HEK293 (cell line): Measurements from ENCODE around the gene SCN1A.

Source experiments
- CTCF ChIA-PET: fragments of 350-600 bp; formaldehyde crosslinking; extraction: SDS; loops from one replicate; lab custom pipeline; 2021; ENCODE audit warnings: antibody characterized with exemption; lab: Yijun Ruan, JAX
- POLR2A ChIA-PET: fragments of 300-600 bp; formaldehyde crosslinking; extraction: SDS; loops from one replicate; lab custom pipeline; 2020; ENCODE audit warnings: antibody characterized with exemption, inconsistent platforms; lab: Yijun Ruan, JAX
- H3K27ac ChIP-seq: fragments of 200-500 bp; sonication (Bioruptor generic); 2 replicates; pipeline ENCODE4 v1.5.1; 2014; ENCODE audit warnings: low read depth, low read length, control low read depth, inconsistent platforms; ENCODE audit errors: extremely low read depth
- H3K36me3 ChIP-seq, 2 experiments: fragments of 200-500 bp in 1 of 2; sonication (Bioruptor generic) in 1 of 2; 1 replicate in 1 of 2; 2 replicates in 1 of 2; pipeline ENCODE4 v1.5.1; 2014 to 2017; ENCODE audit warnings: inconsistent platforms in 2 of 2, low read length in 2 of 2; ENCODE audit not compliant: control insufficient read depth in 2 of 2, insufficient read depth in 1 of 2
- H3K4me1 ChIP-seq: fragments of 200-500 bp; sonication (Bioruptor generic); 2 replicates; pipeline ENCODE4 v1.5.1; 2014; ENCODE audit warnings: mild to moderate bottlenecking, low read length, inconsistent platforms; ENCODE audit not compliant: control insufficient read depth, insufficient read depth
- H3K4me3 ChIP-seq: 2 replicates; pipeline ENCODE4 v1.5.1; 2011; ENCODE audit warnings: low read depth, mild to moderate bottlenecking, control low read depth, low read length, moderate library complexity
- H3K9me3 ChIP-seq: fragments of 200-500 bp; sonication (Bioruptor generic); 2 replicates; pipeline ENCODE4 v1.5.1; 2014; ENCODE audit warnings: low read depth, low read length, inconsistent platforms; ENCODE audit not compliant: control insufficient read depth, insufficient read depth
- AEBP2 ChIP-seq: fragments of 450-650 bp; formaldehyde crosslinking; IDR thresholded peaks from 2 replicates; pipeline ENCODE4 v1.5.1; 2016; ENCODE audit warnings: missing biosample characterization, missing genetic modification characterization, borderline replicate concordance
- GLIS1 ChIP-seq: fragments of 450-650 bp; formaldehyde crosslinking; IDR thresholded peaks from 2 replicates; pipeline ENCODE4 v1.5.1; 2016; ENCODE audit warnings: missing biosample characterization, missing genetic modification characterization
- GLIS2 ChIP-seq: fragments of 450-650 bp; formaldehyde crosslinking; IDR thresholded peaks from 2 replicates; pipeline ENCODE4 v1.5.1; 2016; ENCODE audit warnings: missing biosample characterization, missing genetic modification characterization
- HIC1 ChIP-seq: fragments of 450-650 bp; formaldehyde crosslinking; IDR thresholded peaks from 2 replicates; pipeline ENCODE4 v1.5.1; 2016; ENCODE audit warnings: missing biosample characterization, missing genetic modification characterization
- HOXD13 ChIP-seq: sonication (generic); formaldehyde crosslinking; IDR thresholded peaks from 2 replicates; pipeline ENCODE4 v1.8.0; 2022; ENCODE audit warnings: missing genetic modification reagents, borderline replicate concordance
- KLF9 ChIP-seq: fragments of 450-650 bp; formaldehyde crosslinking; IDR thresholded peaks from 2 replicates; pipeline ENCODE4 v1.5.1; 2016; ENCODE audit warnings: missing biosample characterization, missing genetic modification characterization, low read depth
- REST ChIP-seq: fragments of 450-650 bp; formaldehyde crosslinking; IDR thresholded peaks from 2 replicates; pipeline ENCODE4 v1.5.1; 2016; ENCODE audit warnings: missing biosample characterization, missing genetic modification characterization
- ZBTB17 ChIP-seq: fragments of 450-650 bp; formaldehyde crosslinking; IDR thresholded peaks from 2 replicates; pipeline ENCODE4 v1.5.1; 2016; ENCODE audit warnings: missing biosample characterization, missing genetic modification characterization
- ZBTB8A ChIP-seq: fragments of 450-650 bp; formaldehyde crosslinking; IDR thresholded peaks from 2 replicates; pipeline ENCODE4 v1.5.1; 2016; ENCODE audit warnings: missing biosample characterization, missing genetic modification characterization
- ZFHX2 ChIP-seq: fragments of 450-650 bp; formaldehyde crosslinking; conservative IDR thresholded peaks from 2 replicates; pipeline ENCODE4 v1.5.1; 2016; ENCODE audit warnings: missing biosample characterization, missing genetic modification characterization
- ZFP69B ChIP-seq: fragments of 450-650 bp; formaldehyde crosslinking; IDR thresholded peaks from 2 replicates; pipeline ENCODE4 v1.5.1; 2016; ENCODE audit warnings: missing biosample characterization, missing genetic modification characterization
- ZNF174 ChIP-seq: fragments of 450-650 bp; formaldehyde crosslinking; IDR thresholded peaks from 2 replicates; pipeline ENCODE4 v1.5.0; 2017; ENCODE audit warnings: missing biosample characterization, mild to moderate bottlenecking, missing genetic modification characterization
- ZNF19 ChIP-seq: fragments of 450-650 bp; formaldehyde crosslinking; IDR thresholded peaks from 2 replicates; pipeline ENCODE4; 2016; ENCODE audit warnings: missing biosample characterization, missing genetic modification characterization, low read depth
- ZNF248 ChIP-seq: fragments of 450-650 bp; formaldehyde crosslinking; IDR thresholded peaks from 2 replicates; pipeline ENCODE4 v1.5.1; 2017; ENCODE audit warnings: missing biosample characterization, missing genetic modification characterization
- ZNF311 ChIP-seq: fragments of 450-650 bp; formaldehyde crosslinking; IDR thresholded peaks from 2 replicates; pipeline ENCODE4 v1.5.1; 2017; ENCODE audit warnings: missing biosample characterization, missing genetic modification characterization, borderline replicate concordance
- ZNF530 ChIP-seq: fragments of 450-650 bp; formaldehyde crosslinking; IDR thresholded peaks from 2 replicates; pipeline ENCODE4 v1.5.1; 2016; ENCODE audit warnings: low read depth, missing biosample characterization, missing genetic modification characterization
- TF ChIP-seq, protein P1 (sequence below): fragments of 450-650 bp; formaldehyde crosslinking; IDR thresholded peaks from 2 replicates; pipeline ENCODE4 v1.5.1; 2016; ENCODE audit warnings: missing biosample characterization, missing genetic modification characterization

The SCN1A gene

DNA sequence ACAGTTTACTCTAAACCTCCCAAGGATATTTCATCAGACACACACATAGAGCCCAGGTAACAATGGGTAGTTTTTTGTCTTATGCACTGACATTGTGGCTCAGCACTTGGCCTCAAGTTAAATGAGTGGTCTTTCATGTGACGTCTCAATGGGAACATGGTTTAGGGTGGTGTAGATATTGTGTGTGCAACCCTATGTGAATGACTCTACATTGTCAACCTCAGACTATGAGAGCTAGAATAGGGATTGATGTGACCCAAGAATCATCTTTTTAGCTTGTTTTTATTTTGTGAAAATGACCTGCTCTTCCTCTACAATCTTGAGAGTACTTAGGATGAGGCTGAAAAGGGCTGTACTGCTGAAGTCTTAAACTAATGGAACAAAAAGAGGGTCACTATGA lies 86.2 kb downstream of the SCN1A start:
- CTCF ChIA-PET = interaction anchor here (1.5 kb wide), 1 partner anchor 16 kb away, joined by 3 read pairs; no protein-coding TSS in a partner anchor
- POLR2A ChIA-PET = no interaction called here
- no peak overlapping the region for H3K27ac ChIP-seq

More for the DNA sequence above, 86.2 kb downstream of the SCN1A start:
- Histone ChIP-seq H3K4me3 (no peak overlapping the region), H3K36me3 (no peaks in the 10 kb centered on the region), H3K4me1 (no peaks in the 10 kb centered on the region), H3K9me3 (no peaks in the 10 kb centered on the region)
- TF ChIP-seq GLIS1 (tag by site-specific recombination) (no peak), ZNF530 (tag by site-specific recombination) (no peak), KLF9 (no peak), ZNF311 (tag by site-specific recombination) (no peak), ZFP69B (no peak), GLIS2 (tag by site-specific recombination) (no peak), AEBP2 (no peak), ZFHX2 (tag by site-specific recombination) (no peak), ZNF174 (no peak), HIC1 (tag by site-specific recombination) (no peak), REST (no peak), ZBTB8A (tag by site-specific recombination) (no peak), HOXD13 (CRISPR knock-in tag) (no peak), ZNF19 (tag by site-specific recombination) (no peak), ZBTB17 (tag by site-specific recombination) (no peak), ZNF248 (no peak)
- TF ChIP-seq, protein P1, sequence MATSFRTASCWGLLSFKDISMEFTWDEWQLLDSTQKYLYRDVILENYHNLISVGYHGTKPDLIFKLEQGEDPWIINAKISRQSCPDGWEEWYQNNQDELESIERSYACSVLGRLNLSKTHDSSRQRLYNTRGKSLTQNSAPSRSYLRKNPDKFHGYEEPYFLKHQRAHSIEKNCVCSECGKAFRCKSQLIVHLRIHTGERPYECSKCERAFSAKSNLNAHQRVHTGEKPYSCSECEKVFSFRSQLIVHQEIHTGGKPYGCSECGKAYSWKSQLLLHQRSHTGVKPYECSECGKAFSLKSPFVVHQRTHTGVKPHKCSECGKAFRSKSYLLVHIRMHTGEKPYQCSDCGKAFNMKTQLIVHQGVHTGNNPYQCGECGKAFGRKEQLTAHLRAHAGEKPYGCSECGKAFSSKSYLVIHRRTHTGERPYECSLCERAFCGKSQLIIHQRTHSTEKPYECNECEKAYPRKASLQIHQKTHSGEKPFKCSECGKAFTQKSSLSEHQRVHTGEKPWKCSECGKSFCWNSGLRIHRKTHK (tag by site-specific recombination) = no peak
